Uterus (tissue), 4 donors: ENCODE measurements around the gene SCG2. TPM values are rescaled to one million over a fixed set of nuclear protein-coding genes. Genes with fewer than 3 reads are reported as not detected.
A peak's percentile ranks its signal among the peaks of the same experiment; 100 is the strongest.

Source experiments
- DNase-seq, 2 donors: peaks; one replicate each; pipeline ENCODE4 v3.0.0-alpha.2; 2019 to 2020
- H3K27ac ChIP-seq, 2 donors: fragments of 200-600 bp; sonication (generic); 1 replicate in 1 of 2; 2 replicates in 1 of 2; pipeline ENCODE4 v1.5.1; 2016 to 2018
- H3K27me3 ChIP-seq, 2 donors: fragments of 200-600 bp; sonication (generic); one replicate each; pipeline ENCODE4 v1.5.1; 2018 to 2019; ENCODE audit warnings: control low read depth in 1 of 2
- H3K36me3 ChIP-seq, 2 donors: fragments of 200-600 bp; sonication (generic); one replicate each; pipeline ENCODE4 v1.5.1; 2019; ENCODE audit warnings: control low read depth in 1 of 2
- H3K4me1 ChIP-seq, 2 donors: fragments of 200-600 bp; sonication (generic); one replicate each; pipeline ENCODE4 v1.5.1; 2018 to 2019; ENCODE audit warnings: control low read depth in 1 of 2
- H3K4me3 ChIP-seq, 2 donors: fragments of 200-600 bp; sonication (generic); 1 replicate in 1 of 2; 2 replicates in 1 of 2; pipeline ENCODE4 v1.5.1; 2018 to 2019; ENCODE audit warnings: mild to moderate bottlenecking in 1 of 2
- H3K9me3 ChIP-seq, 2 donors: fragments of 200-600 bp; sonication (generic); one replicate each; pipeline ENCODE4 v1.5.1; 2019; ENCODE audit warnings: control low read depth in 1 of 2
- POLR2A ChIP-seq, 2 donors: fragments of 450-650 bp; IDR thresholded peaks; one replicate each; pipeline ENCODE4 v1.6.1; 2016; ENCODE audit warnings: antibody characterized with exemption in 2 of 2, mild to moderate bottlenecking in 1 of 2, moderate library complexity in 1 of 2
- intact Hi-C: fragments of 100-400 bp; cut with DNase I; formaldehyde crosslinking; loops from one replicate; pipeline ENCODE4 v1.15.1; 2023; ENCODE audit warnings: low total_unique reads
- total RNA-seq, 4 donors: library from RNA; depleted of rRNA in 3 of 4; stranded (reverse); fragments of >200 nt in 3 of 4; gene quantifications; one replicate each; pipeline versions ENCODE4 v1.1.0 to v1.2.4, GENCODE V29; 2014 to 2023
- TF ChIP-seq, protein P1 (sequence below), 4 experiments: fragments of 200-600 bp in 2 of 4; fragments of 450-650 bp in 2 of 4; sonication (generic) in 2 of 4; IDR thresholded peaks; one replicate each; pipeline ENCODE4 v1.5.1; 2016 to 2019; ENCODE audit warnings: antibody characterized with exemption in 4 of 4, mild to moderate bottlenecking in 2 of 4, moderate library complexity in 1 of 4
- donor health status: DM: yes; HTN: yes; CAD: no.

SCG2 gene, protein sequence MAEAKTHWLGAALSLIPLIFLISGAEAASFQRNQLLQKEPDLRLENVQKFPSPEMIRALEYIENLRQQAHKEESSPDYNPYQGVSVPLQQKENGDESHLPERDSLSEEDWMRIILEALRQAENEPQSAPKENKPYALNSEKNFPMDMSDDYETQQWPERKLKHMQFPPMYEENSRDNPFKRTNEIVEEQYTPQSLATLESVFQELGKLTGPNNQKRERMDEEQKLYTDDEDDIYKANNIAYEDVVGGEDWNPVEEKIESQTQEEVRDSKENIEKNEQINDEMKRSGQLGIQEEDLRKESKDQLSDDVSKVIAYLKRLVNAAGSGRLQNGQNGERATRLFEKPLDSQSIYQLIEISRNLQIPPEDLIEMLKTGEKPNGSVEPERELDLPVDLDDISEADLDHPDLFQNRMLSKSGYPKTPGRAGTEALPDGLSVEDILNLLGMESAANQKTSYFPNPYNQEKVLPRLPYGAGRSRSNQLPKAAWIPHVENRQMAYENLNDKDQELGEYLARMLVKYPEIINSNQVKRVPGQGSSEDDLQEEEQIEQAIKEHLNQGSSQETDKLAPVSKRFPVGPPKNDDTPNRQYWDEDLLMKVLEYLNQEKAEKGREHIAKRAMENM
- 1 to 10 TPM in 1 of 4 donors, under 1 TPM in 1, not detected in 2; 0.95 to 5.0 TPM for total RNA-seq

DNA sequence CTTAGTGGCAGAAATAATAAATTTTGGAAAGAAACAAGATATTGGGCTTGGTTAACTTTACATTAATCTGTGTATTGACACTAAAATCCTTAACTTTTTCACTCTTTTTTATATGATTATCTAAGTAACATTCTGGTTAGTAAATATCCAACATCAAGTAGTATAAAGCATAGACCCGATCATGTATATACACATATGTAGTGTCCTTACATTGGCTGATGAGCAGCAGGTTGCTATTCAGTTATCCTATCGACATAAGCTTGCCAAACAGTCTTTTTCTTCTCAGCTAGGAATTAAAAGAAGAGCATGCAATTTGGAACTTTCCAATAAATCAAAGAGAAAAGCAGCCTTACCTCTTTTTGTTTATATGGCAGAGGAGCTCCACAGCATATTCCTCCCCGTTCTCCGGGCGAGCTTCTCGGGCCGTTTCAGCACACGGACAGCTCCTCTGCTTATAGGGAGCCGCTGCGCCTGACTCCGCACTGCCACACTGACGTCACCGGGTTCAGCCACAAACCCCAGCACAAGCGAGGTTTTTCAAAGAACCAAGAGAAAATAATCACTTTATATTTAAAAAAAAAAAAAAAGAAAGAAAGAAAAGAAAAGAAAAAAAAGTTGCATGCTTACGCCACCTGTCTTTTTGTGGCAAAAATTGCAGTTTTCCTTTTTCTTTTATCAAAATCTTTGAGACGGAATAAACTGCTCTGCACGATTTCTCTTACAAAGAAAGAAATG lies at the start of gene SCG2:
Gene SCG2 (minus strand): TSS at position 430 of the 735 bp plus-strand sequence. CDS start 3,079 bp downstream, outside the sequence.
- Histone ChIP-seq H3K27me3 (no peaks in the 10 kb centered on the region), H3K9me3 (no peaks in the 10 kb centered on the region), H3K4me1 (no peaks in the 10 kb centered on the region), H3K36me3 (no peaks in the 10 kb centered on the region), H3K27ac (no peak within 1 kb of the TSS), H3K4me3 (no peak within 1 kb of the TSS)
- peak; percentile 63 to 68 for DNase-seq
- intact Hi-C loops, result no loop called here
- no peak for TF ChIP-seq POLR2A (IDR thresholded peaks at IDR 0.05)
- TF ChIP-seq, protein P1, sequence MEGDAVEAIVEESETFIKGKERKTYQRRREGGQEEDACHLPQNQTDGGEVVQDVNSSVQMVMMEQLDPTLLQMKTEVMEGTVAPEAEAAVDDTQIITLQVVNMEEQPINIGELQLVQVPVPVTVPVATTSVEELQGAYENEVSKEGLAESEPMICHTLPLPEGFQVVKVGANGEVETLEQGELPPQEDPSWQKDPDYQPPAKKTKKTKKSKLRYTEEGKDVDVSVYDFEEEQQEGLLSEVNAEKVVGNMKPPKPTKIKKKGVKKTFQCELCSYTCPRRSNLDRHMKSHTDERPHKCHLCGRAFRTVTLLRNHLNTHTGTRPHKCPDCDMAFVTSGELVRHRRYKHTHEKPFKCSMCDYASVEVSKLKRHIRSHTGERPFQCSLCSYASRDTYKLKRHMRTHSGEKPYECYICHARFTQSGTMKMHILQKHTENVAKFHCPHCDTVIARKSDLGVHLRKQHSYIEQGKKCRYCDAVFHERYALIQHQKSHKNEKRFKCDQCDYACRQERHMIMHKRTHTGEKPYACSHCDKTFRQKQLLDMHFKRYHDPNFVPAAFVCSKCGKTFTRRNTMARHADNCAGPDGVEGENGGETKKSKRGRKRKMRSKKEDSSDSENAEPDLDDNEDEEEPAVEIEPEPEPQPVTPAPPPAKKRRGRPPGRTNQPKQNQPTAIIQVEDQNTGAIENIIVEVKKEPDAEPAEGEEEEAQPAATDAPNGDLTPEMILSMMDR (IDR thresholded peaks at IDR 0.05), result peak in 2 of 4 experiments; percentile 4 to 30

- no peak for DNase-seq
- Histone ChIP-seq H3K4me1 (no peaks in the 10 kb centered on the region), H3K27ac (no peak overlapping the region), H3K27me3 (no peaks in the 10 kb centered on the region), H3K36me3 (no peaks in the 10 kb centered on the region), H3K4me3 (no peak overlapping the region), H3K9me3 (no peaks in the 10 kb centered on the region)
- no peak for TF ChIP-seq POLR2A (IDR thresholded peaks at IDR 0.05)
- TF ChIP-seq, protein P1 (IDR thresholded peaks at IDR 0.05), result no peak
- intact Hi-C loops, result no loop called here
Measured at GRCh38 chr2:223649554-223650533, 47.7 kb upstream of the SCG2 start.

DNA sequence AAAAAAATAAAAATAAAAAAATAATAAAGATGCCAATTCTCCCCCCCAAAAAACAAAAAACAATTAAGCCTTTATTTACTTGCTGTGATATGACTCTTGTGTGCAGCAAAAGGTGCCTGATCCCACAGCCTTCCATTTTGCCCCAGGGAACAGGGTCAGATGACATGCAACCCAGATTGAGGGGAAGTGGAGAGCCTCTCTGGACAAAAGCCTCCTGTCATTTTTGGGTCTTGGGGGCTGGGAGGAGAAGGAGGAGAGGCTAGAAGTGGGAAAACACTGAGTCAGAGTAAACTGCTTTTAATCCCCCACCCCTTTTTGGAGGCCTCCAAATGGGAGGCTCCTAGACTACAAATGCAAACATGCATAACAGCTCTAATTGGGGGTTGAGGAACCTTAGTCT lies 46.6 kb upstream of the SCG2 start:
- H3K27me3 ChIP-seq, result no peaks in the 10 kb centered on the region
- H3K4me3 ChIP-seq, result no peak overlapping the region
- DNase-seq, result no peak
- no peaks in the 10 kb centered on the region for H3K36me3 ChIP-seq
- no peak for TF ChIP-seq POLR2A (IDR thresholded peaks at IDR 0.05)
- TF ChIP-seq, protein P1 (IDR thresholded peaks at IDR 0.05), result no peak
- no peaks in the 10 kb centered on the region for H3K9me3 ChIP-seq
- intact Hi-C loops, result no loop called here
- no peaks in the 10 kb centered on the region for H3K4me1 ChIP-seq
- H3K27ac ChIP-seq, result no peak overlapping the region

DNA sequence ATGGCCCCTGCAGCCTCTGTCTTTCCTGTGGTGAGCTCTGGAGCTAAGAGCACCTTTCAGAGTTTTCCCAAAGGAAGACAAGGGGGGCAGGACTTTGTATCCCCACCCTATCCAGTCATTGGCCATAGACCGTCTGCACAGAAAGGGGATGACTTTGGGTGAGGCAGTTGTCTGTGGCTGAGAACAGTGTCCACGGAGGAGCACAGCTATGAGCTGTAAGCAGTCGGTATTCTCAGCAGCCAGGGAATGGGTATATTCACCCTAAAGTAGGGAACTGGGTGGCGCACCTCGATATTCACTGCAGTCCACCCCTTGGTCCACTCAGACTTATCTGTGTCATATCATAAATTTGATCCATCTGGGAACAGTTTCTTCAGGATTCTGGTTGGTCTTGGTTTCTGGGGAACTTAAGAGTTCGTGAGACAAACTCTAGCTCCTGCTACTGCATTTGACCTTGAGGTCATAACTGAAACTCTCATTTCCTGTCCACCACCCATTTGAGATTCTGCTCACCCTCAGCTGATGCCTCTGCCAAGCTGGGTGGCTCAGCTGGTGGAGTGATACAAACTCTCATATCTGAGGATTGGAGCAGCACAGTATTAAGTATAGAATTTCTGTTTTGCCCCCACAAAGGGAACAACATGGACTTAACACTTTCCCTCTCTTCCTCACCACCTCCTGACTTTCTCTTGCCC lies 45.2 kb upstream of the SCG2 start:
- no peak for TF ChIP-seq POLR2A (IDR thresholded peaks at IDR 0.05)
- TF ChIP-seq, protein P1 (IDR thresholded peaks at IDR 0.05), result no peak
- no peaks in the 10 kb centered on the region for H3K36me3 ChIP-seq
- intact Hi-C loops, result no loop called here
- no peaks in the 10 kb centered on the region for H3K9me3 ChIP-seq
- no peaks in the 10 kb centered on the region for H3K4me1 ChIP-seq
- no peak overlapping the region for H3K4me3 ChIP-seq
- H3K27me3 ChIP-seq, result no peaks in the 10 kb centered on the region
- DNase-seq, result no peak
- H3K27ac ChIP-seq, result no peak overlapping the region
